Activated naive CD8-positive, alpha-beta T cell treated with anti-CD3 and anti-CD28 coated beads, Interleukin-2, amount 10 ng/mL, durations not matched to agents 7 days and 5 days (primary cell): Measurements from ENCODE around the gene COL6A1. TPM values are rescaled to one million over a fixed set of nuclear protein-coding genes. Genes with fewer than 3 reads are reported as not detected.

Experiments
- ATAC-seq: fragments of 150-1000 bp; cut with Tn5 transposase; one replicate; pipeline ENCODE4 v1.10.0; 2021; ENCODE audit warnings: low read depth, moderate library complexity
- POLR2A ChIA-PET: fragments of 350-600 bp; sonication (Branson Sonifier 250); formaldehyde crosslinking; loops from one replicate; lab custom pipeline; 2021; ENCODE audit warnings: antibody characterized with exemption; lab: Charles Lee
- DNase-seq: peaks from one replicate; pipeline ENCODE4 v3.0.0; 2021
- H3K27ac Mint-ChIP-seq: one replicate; pipeline ENCODE4 v1.8.0; 2022; ENCODE audit warnings: mild to moderate bottlenecking, mixed read lengths
- H3K27me3 Mint-ChIP-seq: one replicate; pipeline ENCODE4 v1.8.0; 2022; ENCODE audit warnings: mild to moderate bottlenecking, moderate library complexity, mixed read lengths
- H3K36me3 Mint-ChIP-seq: one replicate; pipeline ENCODE4 v1.8.0; 2021; ENCODE audit warnings: mild to moderate bottlenecking, mixed read lengths
- H3K4me1 Mint-ChIP-seq: one replicate; pipeline ENCODE4 v1.8.0; 2021; ENCODE audit warnings: mixed read lengths
- H3K4me3 Mint-ChIP-seq: one replicate; pipeline ENCODE4 v1.8.0; 2022; ENCODE audit warnings: mild to moderate bottlenecking, moderate library complexity, mixed read lengths
- H3K9me3 Mint-ChIP-seq: one replicate; pipeline ENCODE4 v1.8.0; 2021; ENCODE audit warnings: mixed read lengths
- total RNA-seq, 2 experiments: library from RNA; stranded (reverse); gene quantifications; one replicate each; pipeline ENCODE4 v1.2.3, GENCODE V29; 2021

Gene COL6A1
- total RNA-seq, 2 experiments from 2014 or later: 3.5 to 3.8 TPM

GRCh38 chr21:46052703-46053651, 71.4 kb downstream of the COL6A1 start:
- DNase-seq: no peak
- peaks cover 3% of the 10 kb centered on the region for H3K27me3 Mint-ChIP-seq
- POLR2A ChIA-PET: no interaction called here
- peaks cover 7% of the 10 kb centered on the region for H3K4me1 Mint-ChIP-seq
- peaks cover 3% of the 10 kb centered on the region for H3K9me3 Mint-ChIP-seq
- no peak overlapping the region for H3K4me3 Mint-ChIP-seq
- H3K27ac Mint-ChIP-seq: no peak overlapping the region
- no peaks in the 10 kb centered on the region for H3K36me3 Mint-ChIP-seq
- ATAC-seq: no peak

DNA sequence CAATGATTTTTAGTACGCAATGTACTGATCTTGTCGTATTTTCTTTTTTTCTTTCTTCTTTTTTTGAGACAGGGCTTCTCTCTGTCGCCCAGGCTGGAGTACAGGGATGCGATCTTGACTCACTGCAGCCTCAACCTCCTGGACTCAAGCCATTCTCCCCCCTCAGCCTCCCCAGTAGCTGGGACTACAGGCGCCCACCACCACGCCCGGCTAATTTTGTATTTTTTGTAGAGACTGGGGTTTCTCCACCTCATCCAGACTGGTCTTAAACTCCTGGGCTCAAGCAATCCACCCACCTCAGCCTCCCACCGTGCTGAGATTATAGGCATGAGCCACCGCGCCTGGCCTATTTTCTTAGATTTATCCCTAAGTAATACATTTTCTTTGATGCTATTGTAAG, 72.5 kb downstream of the COL6A1 start:
- POLR2A ChIA-PET: no interaction called here

GRCh38 chr21:46054451-46054881, 72.9 kb downstream of the COL6A1 start:
- peaks cover 15% of the 10 kb centered on the region for H3K4me1 Mint-ChIP-seq
- H3K9me3 Mint-ChIP-seq: peaks cover 6% of the 10 kb centered on the region
- no peak overlapping the region for H3K27ac Mint-ChIP-seq
- ATAC-seq (no peak), DNase-seq (no peak)
- POLR2A ChIA-PET: no interaction called here
- H3K27me3 Mint-ChIP-seq: peaks cover 3% of the 10 kb centered on the region
- H3K36me3 Mint-ChIP-seq: no peaks in the 10 kb centered on the region
- no peak overlapping the region for H3K4me3 Mint-ChIP-seq

More for the DNA sequence above, 72.5 kb downstream of the COL6A1 start:
- Mint-ChIP-seq H3K27me3 (peaks cover 3% of the 10 kb centered on the region), H3K9me3 (peaks cover 3% of the 10 kb centered on the region), H3K36me3 (no peaks in the 10 kb centered on the region), H3K4me3 (no peak overlapping the region), H3K27ac (no peak overlapping the region), H3K4me1 (peaks cover 15% of the 10 kb centered on the region)
- ATAC-seq: no peak
- DNase-seq: no peak

Other genes starting within 250 kb of the COL6A1 start
- 10 to 100 TPM; 23.8 to 23.9 TPM for gene COL6A2, start 116.3 kb downstream of the COL6A1 start, total RNA-seq
- 1 to 10 TPM in 1 of 2 experiments, under 1 TPM in 1; 0.65 to 1.3 TPM for gene FTCD, start 173.8 kb downstream of the COL6A1 start, total RNA-seq
- gene SPATC1L, start 202.7 kb downstream of the COL6A1 start, total RNA-seq: 1 to 10 TPM; 7.6 to 8.9 TPM
- 10 to 100 TPM; 57.6 to 66.7 TPM for gene LSS, start 247.0 kb downstream of the COL6A1 start, total RNA-seq